Adipocyte (in vitro differentiated cells): ENCODE data around the gene CLASP1.
A peak's percentile ranks its signal among the peaks of the same experiment; 100 is the strongest.
"Not testable (repeated sequence)": the region's sequence is repeated elsewhere in the genome, so short reads cannot be mapped to it uniquely, and the experiment has no call there.

ENCODE experiments used
- DNase-seq: peaks from one replicate; pipeline ENCODE4 v3.0.0-alpha.2; 2015; ENCODE audit warnings: low read depth
- H3K27me3 ChIP-seq: replicated peaks from 2 replicates; pipeline ENCODE4 v1.7.0; 2013; ENCODE audit warnings: mild to moderate bottlenecking, low read length, moderate library complexity; ENCODE audit not compliant: control insufficient read depth, insufficient read depth
- H3K36me3 ChIP-seq: 2 replicates; pipeline ENCODE4 v1.7.0; 2013; ENCODE audit warnings: low read length, mild to moderate bottlenecking, moderate library complexity; ENCODE audit not compliant: control insufficient read depth, insufficient read depth, severe bottlenecking
- H3K4me1 ChIP-seq: 2 replicates; pipeline ENCODE4 v1.7.0; 2013; ENCODE audit warnings: mild to moderate bottlenecking, low read length, moderate library complexity; ENCODE audit not compliant: control insufficient read depth, insufficient read depth
- H3K4me3 ChIP-seq: 2 replicates; pipeline ENCODE4 v1.7.0; 2013; ENCODE audit warnings: mild to moderate bottlenecking, low read length, moderate library complexity
- H3K9ac ChIP-seq: 2 replicates; pipeline ENCODE4 v1.7.0; 2013; ENCODE audit warnings: mild to moderate bottlenecking, low read length, moderate library complexity
- H3K9me3 ChIP-seq: 2 replicates; pipeline ENCODE4 v1.7.0; 2013; ENCODE audit warnings: mild to moderate bottlenecking, low read length, moderate library complexity; ENCODE audit not compliant: control insufficient read depth

Gene CLASP1

GRCh38 chr2:121382744-121383143 is 266.5 kb downstream of the CLASP1 start:
- H3K27me3 ChIP-seq = no peaks in the 10 kb centered on the region
- no peak overlapping the region for H3K9ac ChIP-seq
- DNase-seq = no peak
- H3K4me1 ChIP-seq = peaks cover 12% of the 10 kb centered on the region
- no peak overlapping the region for H3K4me3 ChIP-seq
- no peaks in the 10 kb centered on the region for H3K9me3 ChIP-seq
- H3K36me3 ChIP-seq = peaks cover 89% of the 10 kb centered on the region

- H3K27me3 ChIP-seq = no peaks in the 10 kb centered on the region
- H3K36me3 ChIP-seq = peaks cover 78% of the 10 kb centered on the region
- H3K9ac ChIP-seq = no peak overlapping the region
- H3K4me3 ChIP-seq = no peak overlapping the region
- no peaks in the 10 kb centered on the region for H3K9me3 ChIP-seq
- no peak for DNase-seq
- no peaks in the 10 kb centered on the region for H3K4me1 ChIP-seq
Observed at GRCh38 chr2:121377646-121378045, 271.6 kb downstream of the CLASP1 start.

DNA sequence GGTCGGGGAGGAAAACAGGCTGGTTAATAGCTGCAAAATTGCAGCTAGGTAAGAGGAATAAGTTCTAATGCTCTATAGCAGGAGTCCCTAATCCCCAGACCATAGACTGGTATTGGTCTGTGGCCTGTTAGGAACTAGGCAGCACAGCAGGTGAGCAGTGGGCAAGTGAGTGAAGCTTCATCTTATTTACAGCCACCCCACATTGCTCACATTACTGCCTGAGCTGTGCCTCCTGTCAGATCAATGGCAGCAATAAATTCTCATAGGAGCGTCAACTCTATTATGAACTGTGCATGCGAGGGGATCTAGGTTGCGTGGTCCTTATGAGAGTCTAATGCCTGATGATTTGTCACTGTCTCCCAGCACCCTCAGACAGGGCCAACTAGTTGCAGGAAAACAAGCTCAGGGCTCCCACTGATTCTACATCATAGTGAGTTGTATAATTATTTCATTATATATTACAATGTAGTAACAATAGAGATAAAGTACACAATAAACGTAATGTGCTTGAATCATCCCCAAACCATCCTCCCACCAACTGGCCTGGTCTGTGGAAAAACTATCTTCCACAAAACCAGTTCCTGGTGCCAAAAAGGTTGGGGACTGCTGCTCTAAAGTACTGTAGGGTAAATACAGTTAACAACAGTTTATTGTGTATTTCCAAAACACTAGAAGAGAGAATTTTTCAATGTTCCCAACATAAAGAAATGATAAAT is 272.6 kb downstream of the CLASP1 start:
- no peak for DNase-seq
- Histone ChIP-seq H3K27me3 (no peaks in the 10 kb centered on the region), H3K9ac (no peak overlapping the region), H3K4me3 (no peak overlapping the region), H3K4me1 (no peaks in the 10 kb centered on the region), H3K9me3 (no peaks in the 10 kb centered on the region), H3K36me3 (peaks cover 78% of the 10 kb centered on the region)

DNA sequence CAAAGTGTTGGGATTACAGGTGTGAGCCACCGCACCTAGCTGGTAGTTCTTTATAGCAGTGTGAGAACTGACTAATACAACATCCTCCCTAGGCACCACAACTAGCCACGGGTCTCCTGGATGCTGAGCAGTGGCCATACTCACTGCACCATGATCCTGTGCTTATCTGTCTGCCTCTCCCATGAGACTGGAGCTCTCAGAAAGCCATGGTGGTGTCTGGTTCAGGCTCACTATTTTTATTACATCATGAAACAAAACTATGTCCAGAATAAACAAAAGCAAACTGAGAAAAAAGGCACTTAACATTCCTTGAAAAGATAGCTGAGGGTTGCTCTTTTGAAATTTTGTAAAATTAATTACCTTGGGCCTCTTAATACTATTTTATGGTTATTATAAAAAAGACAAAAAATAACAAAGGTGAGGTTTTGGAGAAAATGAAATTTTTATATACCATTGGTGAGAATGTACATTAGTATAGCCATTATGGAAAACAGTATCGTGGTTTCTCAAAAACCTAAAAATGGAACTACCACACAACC is 273.6 kb downstream of the CLASP1 start:
- H3K36me3 ChIP-seq = peaks cover 69% of the 10 kb centered on the region
- no peaks in the 10 kb centered on the region for H3K27me3 ChIP-seq
- H3K9me3 ChIP-seq = no peaks in the 10 kb centered on the region
- no peak overlapping the region for H3K9ac ChIP-seq
- H3K4me1 ChIP-seq = no peaks in the 10 kb centered on the region
- H3K4me3 ChIP-seq = no peak overlapping the region
- DNase-seq = peak; percentile 52

DNA sequence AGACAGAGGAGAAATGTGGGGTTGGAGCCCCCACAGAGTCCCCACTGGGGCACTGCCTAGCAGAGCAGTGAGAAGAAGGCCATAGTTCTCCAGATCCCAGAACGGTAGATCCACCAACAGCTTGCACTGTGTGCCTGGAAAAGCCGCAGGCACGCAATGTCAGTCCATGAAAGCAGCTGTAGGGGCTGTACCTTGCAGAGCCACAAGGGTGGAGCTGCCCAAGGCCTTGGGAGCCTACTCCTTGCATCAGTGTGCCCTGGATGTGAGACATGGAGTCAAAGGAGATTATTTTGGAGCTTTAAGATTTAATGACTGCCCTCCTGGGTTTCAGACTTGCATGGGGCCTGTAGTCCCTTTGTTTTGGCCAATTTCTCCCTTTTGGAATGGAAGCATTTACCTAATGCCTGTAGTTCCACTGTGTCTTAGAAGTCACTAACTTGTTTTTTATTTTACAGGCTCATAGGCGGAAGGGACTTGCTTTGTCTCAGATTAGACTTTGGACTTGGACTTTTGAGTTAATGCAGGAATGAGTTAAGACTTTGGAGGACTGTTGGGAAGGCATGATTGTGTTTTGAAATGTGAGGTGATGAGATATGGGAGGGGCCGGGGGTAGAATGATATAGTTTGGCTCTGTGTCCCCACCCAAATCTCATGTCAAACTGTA is 274.7 kb downstream of the CLASP1 start:
- H3K9me3 ChIP-seq, H3K9ac ChIP-seq, H3K27me3 ChIP-seq, DNase-seq, H3K4me1 ChIP-seq, H3K4me3 ChIP-seq: not testable (repeated sequence)
- H3K36me3 ChIP-seq = peaks cover 65% of the 10 kb centered on the region

- Histone ChIP-seq H3K9me3 (no peaks in the 10 kb centered on the region), H3K36me3 (peaks cover 59% of the 10 kb centered on the region), H3K9ac (no peak overlapping the region), H3K27me3 (no peaks in the 10 kb centered on the region), H3K4me3 (no peak overlapping the region), H3K4me1 (no peaks in the 10 kb centered on the region)
- no peak for DNase-seq
Observed at GRCh38 chr2:121372721-121373353, 276.4 kb downstream of the CLASP1 start.

- no peak overlapping the region for H3K4me3 ChIP-seq
- no peak overlapping the region for H3K9ac ChIP-seq
- H3K27me3 ChIP-seq = no peaks in the 10 kb centered on the region
- H3K9me3 ChIP-seq = no peaks in the 10 kb centered on the region
- no peak for DNase-seq
- H3K36me3 ChIP-seq = peaks cover 59% of the 10 kb centered on the region
- no peaks in the 10 kb centered on the region for H3K4me1 ChIP-seq
Observed at GRCh38 chr2:121372082-121372481, 277.2 kb downstream of the CLASP1 start.

GRCh38 chr2:121368836-121369235 is 280.4 kb downstream of the CLASP1 start:
- Histone ChIP-seq H3K4me3 (no peak overlapping the region), H3K36me3 (peaks cover 58% of the 10 kb centered on the region)

GRCh38 chr2:121368155-121368554 is 281.1 kb downstream of the CLASP1 start:
- Histone ChIP-seq H3K9ac (no peak overlapping the region), H3K4me3 (no peak overlapping the region), H3K27me3 (no peaks in the 10 kb centered on the region), H3K36me3 (peaks cover 54% of the 10 kb centered on the region), H3K9me3 (no peaks in the 10 kb centered on the region), H3K4me1 (peaks cover 11% of the 10 kb centered on the region)
- no peak for DNase-seq

More at GRCh38 chr2:121368836-121369235, 280.4 kb downstream of the CLASP1 start:
- H3K4me1 ChIP-seq = peaks cover 6% of the 10 kb centered on the region
- no peak for DNase-seq
- H3K27me3 ChIP-seq = no peaks in the 10 kb centered on the region
- H3K9ac ChIP-seq = no peak overlapping the region
- no peaks in the 10 kb centered on the region for H3K9me3 ChIP-seq

- no peak overlapping the region for H3K9ac ChIP-seq
Observed at GRCh38 chr2:121367246-121367900, 281.9 kb downstream of the CLASP1 start.

DNA sequence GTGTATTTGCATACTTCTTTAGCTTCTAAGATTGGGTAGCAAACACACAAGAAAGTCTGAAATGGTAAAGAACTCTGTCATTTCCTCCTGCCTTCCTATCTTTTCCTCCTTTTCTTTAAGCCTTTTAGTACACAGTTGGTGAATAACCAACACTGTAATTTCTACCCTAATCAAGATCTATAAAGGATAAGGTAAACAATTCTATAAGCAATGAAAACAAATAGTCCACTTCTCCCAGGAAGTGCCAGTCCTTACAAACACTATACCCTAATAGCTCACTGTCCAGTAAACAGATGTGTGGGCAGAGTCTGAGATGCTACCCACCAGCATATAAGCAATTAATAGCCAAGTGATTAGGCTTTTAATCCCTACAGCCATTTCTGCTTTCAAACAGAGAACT is 283.2 kb downstream of the CLASP1 start:
- peaks cover 56% of the 10 kb centered on the region for H3K36me3 ChIP-seq
- no peak overlapping the region for H3K9ac ChIP-seq
- no peak for DNase-seq
- no peak overlapping the region for H3K4me3 ChIP-seq
- H3K9me3 ChIP-seq = no peaks in the 10 kb centered on the region
- H3K4me1 ChIP-seq = peaks cover 11% of the 10 kb centered on the region
- no peaks in the 10 kb centered on the region for H3K27me3 ChIP-seq

More at GRCh38 chr2:121367246-121367900, 281.9 kb downstream of the CLASP1 start:
- DNase-seq = no peak
- H3K4me1 ChIP-seq = peaks cover 11% of the 10 kb centered on the region
- no peaks in the 10 kb centered on the region for H3K9me3 ChIP-seq
- H3K36me3 ChIP-seq = peaks cover 54% of the 10 kb centered on the region
- H3K4me3 ChIP-seq = no peak overlapping the region
- no peaks in the 10 kb centered on the region for H3K27me3 ChIP-seq
